ENCODE results near the gene KCNQ1. TPM values are rescaled to one million over a fixed set of nuclear protein-coding genes. Genes with fewer than 3 reads are reported as not detected.

KCNQ1 gene
- polyA plus RNA-seq, 4 donors: 18.4 to 54.4 (median 21.3) TPM

DNA sequence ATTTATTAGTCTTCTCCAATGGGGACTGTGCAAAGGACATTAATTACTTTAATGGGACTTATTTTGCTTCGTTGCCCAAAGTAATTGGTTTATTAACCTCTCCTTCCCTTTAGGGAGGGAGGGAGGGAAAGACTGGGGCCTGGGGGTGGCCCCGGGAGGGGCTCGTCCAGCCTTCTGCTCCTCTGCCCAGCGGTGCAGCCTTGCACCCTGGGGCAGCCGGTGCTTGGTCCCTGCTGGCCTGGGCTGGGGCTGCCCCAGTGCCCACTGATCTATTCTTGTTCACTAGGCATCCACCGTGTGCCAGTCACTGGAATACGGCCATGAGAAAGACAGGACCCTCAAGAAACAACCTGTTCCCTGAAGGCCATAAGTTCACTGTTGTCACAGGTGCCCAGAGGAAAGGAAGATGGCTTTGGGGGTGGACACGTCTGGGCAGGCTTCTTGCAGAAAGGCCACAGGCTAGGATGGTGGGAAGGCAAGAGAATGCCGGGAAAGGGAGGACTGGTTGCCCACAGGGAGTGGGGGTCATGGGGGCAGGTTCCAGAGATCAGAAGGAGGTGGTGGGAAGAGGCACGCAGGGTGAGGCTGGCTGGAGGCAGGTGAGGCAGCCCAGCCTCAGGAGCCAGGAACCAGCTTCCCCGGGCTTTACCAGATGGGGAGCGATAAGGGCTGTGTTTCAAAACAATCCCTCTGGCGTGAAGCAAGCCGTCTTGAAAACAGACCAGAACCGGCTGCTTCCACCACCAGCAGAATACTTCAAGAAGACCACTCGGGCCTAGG lies 302.6 kb downstream of the KCNQ1 start:
- H3K36me3 ChIP-seq (ENCODE audit: control insufficient read depth in 3 of 3, insufficient read depth in 2 of 3, low read depth in 1 of 3, low read length in 3 of 3): peaks cover 0 to 17% (median 0%) of the 10 kb centered on the region in 3 donors
- no peak overlapping the region for H3K4me3 ChIP-seq (ENCODE audit: low read depth in 1 of 3, low read length in 3 of 3)
- no peaks in the 10 kb centered on the region for H3K9me3 ChIP-seq (ENCODE audit: control insufficient read depth in 2 of 2, insufficient read depth in 1 of 2, low read depth in 1 of 2, low read length in 1 of 2)
- DNase-seq: no peak
- H3K4me1 ChIP-seq (ENCODE audit: control insufficient read depth in 3 of 3, insufficient read depth in 2 of 3, low read depth in 1 of 3, low read length in 2 of 3): peaks cover 0 to 22% (median 0%) of the 10 kb centered on the region in 3 donors
- H3K27me3 ChIP-seq (ENCODE audit: control insufficient read depth in 3 of 3, insufficient read depth in 3 of 3, low read length in 3 of 3): no peaks in the 10 kb centered on the region
- 87 to 90% (median 88%) methylated on average over 16 of the region's 16 CpGs for WGBS, 3 donors
- no peak for FAIRE-seq
- H3K27ac ChIP-seq (ENCODE audit: low read depth in 1 of 3, low read length in 2 of 3): no peak overlapping the region

- peaks cover 0 to 17% (median 0%) of the 10 kb centered on the region in 3 donors for H3K36me3 ChIP-seq (ENCODE audit: control insufficient read depth in 3 of 3, insufficient read depth in 2 of 3, low read depth in 1 of 3, low read length in 3 of 3)
- H3K27ac ChIP-seq (ENCODE audit: low read depth in 1 of 3, low read length in 2 of 3): no peak overlapping the region
- DNase-seq: no peak
- H3K4me1 ChIP-seq (ENCODE audit: control insufficient read depth in 3 of 3, insufficient read depth in 2 of 3, low read depth in 1 of 3, low read length in 2 of 3): peaks cover 0 to 14% (median 0%) of the 10 kb centered on the region in 3 donors
- no peak overlapping the region for H3K4me3 ChIP-seq (ENCODE audit: low read depth in 1 of 3, low read length in 3 of 3)
- no peak for FAIRE-seq
- no peaks in the 10 kb centered on the region for H3K27me3 ChIP-seq (ENCODE audit: control insufficient read depth in 3 of 3, insufficient read depth in 3 of 3, low read length in 3 of 3)
- no peaks in the 10 kb centered on the region for H3K9me3 ChIP-seq (ENCODE audit: control insufficient read depth in 2 of 2, insufficient read depth in 1 of 2, low read depth in 1 of 2, low read length in 1 of 2)
- WGBS, 3 donors: 78 to 80% (median 79%) methylated on average over 11 of the region's 11 CpGs
These were observed 303.4 kb downstream of the KCNQ1 start for GRCh38 chr11:2748061-2748813.

GRCh38 chr11:2748814-2749554 lies 304.2 kb downstream of the KCNQ1 start:
- Histone ChIP-seq H3K36me3 (ENCODE audit: control insufficient read depth in 3 of 3, insufficient read depth in 2 of 3, low read depth in 1 of 3, low read length in 3 of 3) (peaks cover 0 to 14% (median 0%) of the 10 kb centered on the region in 3 donors), H3K4me3 (ENCODE audit: low read depth in 1 of 3, low read length in 3 of 3) (no peak overlapping the region), H3K9me3 (ENCODE audit: control insufficient read depth in 2 of 2, insufficient read depth in 1 of 2, low read depth in 1 of 2, low read length in 1 of 2) (no peaks in the 10 kb centered on the region), H3K4me1 (ENCODE audit: control insufficient read depth in 3 of 3, insufficient read depth in 2 of 3, low read depth in 1 of 3, low read length in 2 of 3) (peaks cover 0 to 12% (median 0%) of the 10 kb centered on the region in 3 donors), H3K27ac (ENCODE audit: low read depth in 1 of 3, low read length in 2 of 3) (no peak overlapping the region), H3K27me3 (ENCODE audit: control insufficient read depth in 3 of 3, insufficient read depth in 3 of 3, low read length in 3 of 3) (no peaks in the 10 kb centered on the region)
- WGBS, 3 donors: 96 to 97% (median 96%) methylated on average over 17 of the region's 17 CpGs
- DNase-seq (no peak), FAIRE-seq (no peak)

DNA sequence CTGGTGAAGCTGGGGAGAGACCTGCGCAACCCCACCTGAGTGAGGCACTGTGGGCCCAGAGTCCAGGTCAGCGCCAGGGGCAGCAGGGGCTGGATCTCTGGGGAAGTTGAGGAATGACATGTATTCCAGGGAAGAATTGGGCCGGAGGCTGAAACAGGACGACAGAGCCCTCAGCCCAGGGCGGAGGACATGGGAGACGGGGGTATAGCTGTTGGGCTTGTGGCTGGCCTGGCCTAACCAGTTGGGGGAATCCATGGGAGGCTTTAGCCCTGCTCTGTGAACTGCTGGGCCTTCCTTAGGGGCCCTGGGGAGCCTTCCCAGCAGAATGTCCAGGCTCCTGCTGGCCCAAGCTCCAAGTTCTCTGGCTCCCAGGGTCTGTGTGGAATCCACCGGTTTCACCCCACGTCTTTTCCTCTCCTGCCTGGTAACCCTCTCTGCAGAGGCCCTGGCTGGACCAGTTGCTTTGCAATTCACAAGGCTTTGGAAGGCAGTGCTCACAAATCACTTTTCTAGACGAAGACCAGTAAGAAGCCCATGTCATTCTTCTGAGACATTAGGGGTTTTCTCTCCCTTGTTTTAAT lies 305.4 kb downstream of the KCNQ1 start:
- peaks cover 0 to 12% (median 0%) of the 10 kb centered on the region in 3 donors for H3K4me1 ChIP-seq (ENCODE audit: control insufficient read depth in 3 of 3, insufficient read depth in 2 of 3, low read depth in 1 of 3, low read length in 2 of 3)
- WGBS, 3 donors: 85 to 95% (median 88%) methylated on average over 9 of the region's 9 CpGs
- H3K9me3 ChIP-seq (ENCODE audit: control insufficient read depth in 2 of 2, insufficient read depth in 1 of 2, low read depth in 1 of 2, low read length in 1 of 2): no peaks in the 10 kb centered on the region
- H3K36me3 ChIP-seq (ENCODE audit: control insufficient read depth in 3 of 3, insufficient read depth in 2 of 3, low read depth in 1 of 3, low read length in 3 of 3): peaks cover 0 to 12% (median 0%) of the 10 kb centered on the region in 3 donors
- no peak for FAIRE-seq
- H3K27ac ChIP-seq (ENCODE audit: low read depth in 1 of 3, low read length in 2 of 3): no peak overlapping the region
- no peaks in the 10 kb centered on the region for H3K27me3 ChIP-seq (ENCODE audit: control insufficient read depth in 3 of 3, insufficient read depth in 3 of 3, low read length in 3 of 3)
- H3K4me3 ChIP-seq (ENCODE audit: low read depth in 1 of 3, low read length in 3 of 3): no peak overlapping the region
- DNase-seq: no peak

DNA sequence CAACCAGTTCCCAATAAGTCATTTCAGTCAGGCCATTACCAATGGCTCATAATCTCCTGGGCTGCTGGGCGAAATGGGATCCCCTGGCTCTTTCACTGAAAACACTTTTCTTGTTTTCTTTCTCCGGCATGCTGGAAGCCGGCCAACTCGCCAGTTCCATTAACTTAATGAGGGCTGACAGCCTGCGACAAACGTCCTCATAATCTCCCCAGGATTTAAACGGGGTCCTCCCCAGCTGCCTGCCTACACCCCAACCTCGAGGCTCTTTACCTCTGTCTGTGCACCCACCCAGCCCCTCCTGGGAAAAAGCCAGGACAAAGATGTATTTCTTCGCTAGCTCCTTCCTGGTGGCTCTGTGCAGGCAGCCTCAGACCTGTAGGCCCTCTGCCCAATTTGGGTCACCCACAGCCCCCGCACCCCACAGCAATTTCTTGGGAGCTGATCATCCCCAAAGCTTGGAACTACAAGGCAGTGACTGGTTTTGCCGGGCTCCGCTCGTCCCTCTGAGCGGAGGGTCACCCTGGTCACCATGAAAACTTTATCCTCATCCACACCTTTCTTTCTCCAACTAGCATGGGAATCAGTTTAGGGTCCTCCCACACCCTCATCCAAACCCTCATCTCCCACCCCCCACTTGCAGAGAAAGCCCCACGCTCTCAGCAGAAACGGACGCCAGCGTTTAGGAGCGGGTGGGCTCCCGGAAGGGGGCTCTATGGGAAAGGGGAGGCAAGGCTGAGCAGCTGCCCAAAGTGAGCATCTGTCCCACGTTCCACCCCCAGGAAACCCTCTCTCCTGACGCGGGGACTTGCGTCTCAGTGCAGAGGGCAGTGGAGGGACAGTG lies 306.1 kb downstream of the KCNQ1 start:
- H3K9me3 ChIP-seq (ENCODE audit: control insufficient read depth in 2 of 2, insufficient read depth in 1 of 2, low read depth in 1 of 2, low read length in 1 of 2): peaks cover 0 to 1% of the 10 kb centered on the region in 2 donors
- H3K4me1 ChIP-seq (ENCODE audit: control insufficient read depth in 3 of 3, insufficient read depth in 2 of 3, low read depth in 1 of 3, low read length in 2 of 3): peaks cover 0 to 12% (median 0%) of the 10 kb centered on the region in 3 donors
- H3K27me3 ChIP-seq (ENCODE audit: control insufficient read depth in 3 of 3, insufficient read depth in 3 of 3, low read length in 3 of 3): no peaks in the 10 kb centered on the region
- DNase-seq (no peak), FAIRE-seq (no peak)
- no peak overlapping the region for H3K4me3 ChIP-seq (ENCODE audit: low read depth in 1 of 3, low read length in 3 of 3)
- no peak overlapping the region for H3K27ac ChIP-seq (ENCODE audit: low read depth in 1 of 3, low read length in 2 of 3)
- peaks cover 0 to 12% (median 0%) of the 10 kb centered on the region in 3 donors for H3K36me3 ChIP-seq (ENCODE audit: control insufficient read depth in 3 of 3, insufficient read depth in 2 of 3, low read depth in 1 of 3, low read length in 3 of 3)
- 76 to 78% (median 77%) methylated on average over 24 of the region's 24 CpGs for WGBS, 3 donors

DNA sequence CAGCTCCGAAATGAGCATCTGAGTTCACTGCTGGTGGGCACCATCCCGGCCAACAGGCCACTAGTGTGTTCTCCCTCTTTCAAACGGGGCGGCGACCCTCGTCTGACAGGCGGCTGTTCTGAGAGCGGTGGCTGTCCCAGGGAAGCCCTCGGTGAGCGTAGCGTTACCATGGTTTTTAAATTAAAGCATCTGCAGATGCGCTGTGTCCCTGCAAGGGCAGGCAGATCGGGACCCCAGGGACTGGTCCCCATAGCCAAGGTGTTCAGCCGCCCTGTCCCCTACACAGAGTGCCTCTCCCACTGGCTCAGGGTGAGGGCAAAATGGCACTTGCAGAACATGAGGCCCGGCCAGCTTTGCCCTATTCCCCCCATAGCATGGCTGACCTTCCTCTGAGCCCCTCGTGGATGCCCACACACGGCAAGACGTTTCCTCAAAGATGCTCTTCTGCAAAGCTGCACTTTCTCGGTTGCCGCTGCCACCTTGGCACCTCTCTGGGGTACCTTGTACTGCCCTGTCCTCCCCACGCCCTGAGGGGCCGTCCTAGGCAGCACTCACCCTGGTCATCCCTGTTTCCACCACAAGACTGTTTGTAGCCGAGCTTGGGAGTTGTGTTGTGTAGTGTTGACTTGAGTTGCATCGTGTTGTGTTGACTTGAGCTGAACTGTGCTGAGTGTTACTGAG lies 306.9 kb downstream of the KCNQ1 start:
- Histone ChIP-seq H3K4me1 (ENCODE audit: control insufficient read depth in 3 of 3, insufficient read depth in 2 of 3, low read depth in 1 of 3, low read length in 2 of 3) (peaks cover 0 to 12% (median 0%) of the 10 kb centered on the region in 3 donors), H3K4me3 (ENCODE audit: low read depth in 1 of 3, low read length in 3 of 3) (no peak overlapping the region), H3K27ac (ENCODE audit: low read depth in 1 of 3, low read length in 2 of 3) (no peak overlapping the region), H3K27me3 (ENCODE audit: control insufficient read depth in 3 of 3, insufficient read depth in 3 of 3, low read length in 3 of 3) (no peaks in the 10 kb centered on the region), H3K36me3 (ENCODE audit: control insufficient read depth in 3 of 3, insufficient read depth in 2 of 3, low read depth in 1 of 3, low read length in 3 of 3) (peaks cover 0 to 10% (median 0%) of the 10 kb centered on the region in 3 donors), H3K9me3 (ENCODE audit: control insufficient read depth in 2 of 2, insufficient read depth in 1 of 2, low read depth in 1 of 2, low read length in 1 of 2) (peaks cover 0 to 8% of the 10 kb centered on the region in 2 donors)
- WGBS, 3 donors: 92 to 96% (median 93%) methylated on average over 24 of the region's 24 CpGs
- FAIRE-seq (no peak), DNase-seq (no peak)

- no peaks in the 10 kb centered on the region for H3K27me3 ChIP-seq (ENCODE audit: control insufficient read depth in 3 of 3, insufficient read depth in 3 of 3, low read length in 3 of 3)
- no peak for FAIRE-seq
- peaks cover 0 to 10% (median 0%) of the 10 kb centered on the region in 3 donors for H3K36me3 ChIP-seq (ENCODE audit: control insufficient read depth in 3 of 3, insufficient read depth in 2 of 3, low read depth in 1 of 3, low read length in 3 of 3)
- DNase-seq: no peak
- no peak overlapping the region for H3K27ac ChIP-seq (ENCODE audit: low read depth in 1 of 3, low read length in 2 of 3)
- peaks cover 0 to 12% (median 0%) of the 10 kb centered on the region in 3 donors for H3K4me1 ChIP-seq (ENCODE audit: control insufficient read depth in 3 of 3, insufficient read depth in 2 of 3, low read depth in 1 of 3, low read length in 2 of 3)
- peaks cover 0 to 8% of the 10 kb centered on the region in 2 donors for H3K9me3 ChIP-seq (ENCODE audit: control insufficient read depth in 2 of 2, insufficient read depth in 1 of 2, low read depth in 1 of 2, low read length in 1 of 2)
- H3K4me3 ChIP-seq (ENCODE audit: low read depth in 1 of 3, low read length in 3 of 3): no peak overlapping the region
- WGBS, 3 donors: 93 to 95% (median 94%) methylated on average over 12 of the region's 12 CpGs
These were observed 307.5 kb downstream of the KCNQ1 start for GRCh38 chr11:2752204-2752770.

Data from small intestine (tissue), 7 donors.